Progenitor cell of endocrine pancreas (in vitro differentiated cells): ENCODE data around the gene RETN. TPM values are rescaled to one million over a fixed set of nuclear protein-coding genes. Genes with fewer than 3 reads are reported as not detected.

Experiments used
- DNase-seq: peaks from one replicate; pipeline ENCODE4 v3.0.0; 2021; ENCODE audit warnings: low spot score; ENCODE audit not compliant: unreplicated experiment
- H3K27ac Mint-ChIP-seq: 2 replicates; pipeline ENCODE4 v1.8.0; 2021; ENCODE audit warnings: mild to moderate bottlenecking, moderate library complexity, mixed read lengths
- H3K27me3 Mint-ChIP-seq: 2 replicates; pipeline ENCODE4 v1.8.0; 2021; ENCODE audit warnings: mixed read lengths
- H3K36me3 Mint-ChIP-seq: 2 replicates; pipeline ENCODE4 v1.8.0; 2022; ENCODE audit warnings: mixed read lengths; ENCODE audit not compliant: insufficient read depth
- H3K4me1 Mint-ChIP-seq: 2 replicates; pipeline ENCODE4 v1.8.0; 2021; ENCODE audit warnings: low read depth, mixed read lengths
- H3K4me3 Mint-ChIP-seq: 2 replicates; pipeline ENCODE4 v1.8.0; 2021; ENCODE audit warnings: low read depth, mild to moderate bottlenecking, moderate library complexity, mixed read lengths
- H3K9me3 Mint-ChIP-seq: 2 replicates; pipeline ENCODE4 v1.8.0; 2021; ENCODE audit warnings: low read depth, mixed read lengths
- total RNA-seq: library from RNA; stranded (reverse); gene quantifications from 2 replicates; pipeline ENCODE4 v1.2.1, GENCODE V29; 2021
- TF ChIP-seq, protein P1 (sequence below): fragments of 200-600 bp; sonication (generic); IDR thresholded peaks from one replicate; pipeline ENCODE4 v1.5.0; 2021; ENCODE audit warnings: antibody characterized with exemption, mild to moderate bottlenecking; ENCODE audit not compliant: unreplicated experiment

The RETN gene
- total RNA-seq, 1 donor from 2014 or later, result not detected

DNA sequence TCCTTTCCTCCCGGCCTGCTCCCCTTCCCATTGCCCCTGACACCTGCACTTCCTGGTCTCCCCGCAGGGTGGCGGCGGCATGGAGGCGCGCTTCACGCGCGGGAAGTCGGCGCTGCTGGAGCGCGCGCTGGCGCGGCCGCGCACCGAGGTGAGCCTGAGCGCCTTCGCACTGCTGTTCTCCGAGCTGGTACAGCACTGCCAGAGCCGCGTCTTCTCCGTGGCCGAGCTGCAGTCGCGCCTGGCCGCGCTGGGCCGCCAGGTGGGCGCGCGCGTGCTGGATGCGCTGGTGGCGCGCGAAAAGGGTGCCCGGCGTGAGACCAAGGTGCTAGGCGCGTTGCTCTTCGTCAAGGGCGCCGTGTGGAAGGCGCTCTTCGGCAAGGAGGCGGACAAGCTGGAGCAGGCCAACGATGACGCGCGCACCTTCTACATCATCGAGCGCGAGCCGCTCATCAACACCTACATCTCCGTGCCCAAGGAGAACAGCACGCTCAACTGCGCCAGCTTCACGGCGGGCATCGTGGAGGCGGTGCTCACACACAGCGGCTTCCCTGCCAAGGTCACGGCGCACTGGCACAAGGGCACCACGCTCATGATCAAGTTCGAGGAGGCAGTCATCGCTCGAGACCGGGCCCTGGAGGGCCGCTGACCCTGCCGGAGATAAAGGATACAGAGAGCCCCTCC lies 13.5 kb downstream of the RETN start:
- DNase-seq, result no peak

DNA sequence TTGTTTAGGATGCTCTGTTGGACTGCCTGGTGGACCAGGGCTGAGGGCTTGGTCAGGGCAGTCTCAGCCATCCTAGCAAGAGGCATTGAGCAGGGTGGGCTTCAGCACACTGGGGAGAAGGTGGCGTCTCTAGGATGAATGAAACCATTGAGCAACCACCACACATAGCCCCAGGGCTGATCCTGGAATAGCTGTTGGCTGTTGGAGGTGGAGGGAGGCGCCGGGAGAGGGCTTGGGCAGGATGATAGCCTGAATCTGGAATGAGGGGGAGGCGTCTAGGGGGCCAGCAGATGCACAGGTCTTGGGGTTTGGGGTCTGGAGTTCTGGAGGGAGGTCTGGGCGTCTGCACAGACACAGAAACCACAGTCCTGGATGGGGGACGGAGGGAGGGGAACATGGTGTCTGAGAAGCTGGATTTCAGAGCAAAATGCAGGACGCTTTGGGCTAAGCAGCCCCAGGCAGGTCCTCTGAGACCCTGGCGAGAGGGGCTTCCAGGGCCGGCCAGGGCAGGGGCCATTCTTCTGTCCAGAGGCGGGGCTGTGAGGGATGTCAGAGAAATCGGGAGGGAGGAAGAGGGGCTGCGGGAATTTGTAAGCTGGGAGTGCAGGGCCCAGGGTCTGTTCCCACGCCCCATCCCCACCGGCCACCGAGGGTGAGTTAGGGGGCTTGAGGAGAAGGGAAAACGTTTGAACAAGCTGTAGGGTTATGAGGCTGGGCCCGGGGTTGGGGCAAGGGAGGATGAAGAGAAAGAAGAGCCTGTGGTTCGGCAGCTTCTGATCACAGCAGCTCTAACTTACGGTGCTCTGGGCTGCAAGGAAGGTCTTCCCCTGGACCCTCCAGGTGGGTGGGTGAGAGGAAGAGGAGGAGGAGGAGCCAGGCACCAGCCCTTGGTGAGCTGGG lies 16.9 kb downstream of the RETN start:
- H3K4me3 Mint-ChIP-seq, result no peak overlapping the region
- H3K36me3 Mint-ChIP-seq, result peaks cover 3% of the 10 kb centered on the region
- peaks cover 2% of the 10 kb centered on the region for H3K4me1 Mint-ChIP-seq
- peaks cover 2% of the 10 kb centered on the region for H3K27me3 Mint-ChIP-seq
- H3K9me3 Mint-ChIP-seq, result no peaks in the 10 kb centered on the region
- peak overlapping the region; percentile 39 for H3K27ac Mint-ChIP-seq
- TF ChIP-seq, protein P1, sequence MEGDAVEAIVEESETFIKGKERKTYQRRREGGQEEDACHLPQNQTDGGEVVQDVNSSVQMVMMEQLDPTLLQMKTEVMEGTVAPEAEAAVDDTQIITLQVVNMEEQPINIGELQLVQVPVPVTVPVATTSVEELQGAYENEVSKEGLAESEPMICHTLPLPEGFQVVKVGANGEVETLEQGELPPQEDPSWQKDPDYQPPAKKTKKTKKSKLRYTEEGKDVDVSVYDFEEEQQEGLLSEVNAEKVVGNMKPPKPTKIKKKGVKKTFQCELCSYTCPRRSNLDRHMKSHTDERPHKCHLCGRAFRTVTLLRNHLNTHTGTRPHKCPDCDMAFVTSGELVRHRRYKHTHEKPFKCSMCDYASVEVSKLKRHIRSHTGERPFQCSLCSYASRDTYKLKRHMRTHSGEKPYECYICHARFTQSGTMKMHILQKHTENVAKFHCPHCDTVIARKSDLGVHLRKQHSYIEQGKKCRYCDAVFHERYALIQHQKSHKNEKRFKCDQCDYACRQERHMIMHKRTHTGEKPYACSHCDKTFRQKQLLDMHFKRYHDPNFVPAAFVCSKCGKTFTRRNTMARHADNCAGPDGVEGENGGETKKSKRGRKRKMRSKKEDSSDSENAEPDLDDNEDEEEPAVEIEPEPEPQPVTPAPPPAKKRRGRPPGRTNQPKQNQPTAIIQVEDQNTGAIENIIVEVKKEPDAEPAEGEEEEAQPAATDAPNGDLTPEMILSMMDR, result no peak
- DNase-seq, result no peak

More for the DNA sequence above, 13.5 kb downstream of the RETN start:
- TF ChIP-seq, protein P1, result no peak
- no peaks in the 10 kb centered on the region for H3K9me3 Mint-ChIP-seq
- H3K36me3 Mint-ChIP-seq, result peaks cover 3% of the 10 kb centered on the region
- H3K27me3 Mint-ChIP-seq, result peaks cover 17% of the 10 kb centered on the region
- H3K4me1 Mint-ChIP-seq, result peaks cover 2% of the 10 kb centered on the region
- H3K4me3 Mint-ChIP-seq, result peak overlapping the region; percentile 85
- peak overlapping the region; percentile 83 for H3K27ac Mint-ChIP-seq

DNA sequence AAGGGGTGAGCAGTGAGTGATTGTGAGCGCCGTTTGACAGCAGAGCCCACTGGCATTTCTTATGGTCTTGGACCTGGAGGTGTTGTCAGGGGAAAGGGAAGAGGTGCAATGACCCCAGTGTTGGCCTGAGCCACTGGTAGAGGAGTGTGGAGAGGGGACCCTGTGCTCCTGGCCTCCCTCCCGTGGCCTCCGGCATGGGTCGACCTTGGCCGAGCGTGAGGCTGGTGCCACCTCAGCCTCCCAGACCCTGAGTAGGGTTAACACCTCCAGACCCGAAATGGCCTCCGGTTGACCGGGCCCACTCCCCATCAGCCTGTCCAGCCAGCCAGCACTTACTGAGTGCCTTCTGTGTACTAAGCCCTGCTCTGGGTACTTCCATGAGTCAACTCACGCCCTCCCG lies 18.3 kb downstream of the RETN start:
- TF ChIP-seq, protein P1, result no peak
- H3K27ac Mint-ChIP-seq, result no peak overlapping the region
- peaks cover 2% of the 10 kb centered on the region for H3K27me3 Mint-ChIP-seq
- H3K4me1 Mint-ChIP-seq, result no peaks in the 10 kb centered on the region
- peaks cover 3% of the 10 kb centered on the region for H3K36me3 Mint-ChIP-seq
- no peak for DNase-seq
- H3K9me3 Mint-ChIP-seq, result no peaks in the 10 kb centered on the region
- no peak overlapping the region for H3K4me3 Mint-ChIP-seq

DNA sequence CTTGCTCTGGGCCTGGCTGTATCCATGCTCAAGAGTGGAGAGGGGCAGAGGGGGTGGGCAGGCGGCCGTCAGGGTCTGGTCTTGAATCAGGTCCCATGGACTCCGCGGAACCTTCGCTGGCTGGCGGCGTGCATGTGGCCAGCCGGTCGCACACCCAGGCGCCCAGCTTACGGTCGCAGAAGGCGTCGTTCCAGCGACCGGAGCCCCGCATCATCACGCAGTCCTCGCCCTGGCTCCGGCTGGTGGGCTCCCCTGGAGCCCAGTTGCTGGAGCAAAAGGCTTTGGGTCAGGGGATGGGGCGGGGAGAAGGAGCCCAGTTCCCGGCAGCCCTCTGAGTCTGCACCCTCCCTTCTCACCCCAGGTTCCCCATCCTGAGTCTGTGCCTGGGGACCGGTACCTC lies 20.3 kb downstream of the RETN start:
- H3K36me3 Mint-ChIP-seq, result peaks cover 3% of the 10 kb centered on the region
- TF ChIP-seq, protein P1, result no peak
- peaks cover 4% of the 10 kb centered on the region for H3K27me3 Mint-ChIP-seq
- DNase-seq, result no peak
- no peak overlapping the region for H3K27ac Mint-ChIP-seq
- H3K4me1 Mint-ChIP-seq, result no peaks in the 10 kb centered on the region
- H3K4me3 Mint-ChIP-seq, result no peak overlapping the region
- no peaks in the 10 kb centered on the region for H3K9me3 Mint-ChIP-seq

DNA sequence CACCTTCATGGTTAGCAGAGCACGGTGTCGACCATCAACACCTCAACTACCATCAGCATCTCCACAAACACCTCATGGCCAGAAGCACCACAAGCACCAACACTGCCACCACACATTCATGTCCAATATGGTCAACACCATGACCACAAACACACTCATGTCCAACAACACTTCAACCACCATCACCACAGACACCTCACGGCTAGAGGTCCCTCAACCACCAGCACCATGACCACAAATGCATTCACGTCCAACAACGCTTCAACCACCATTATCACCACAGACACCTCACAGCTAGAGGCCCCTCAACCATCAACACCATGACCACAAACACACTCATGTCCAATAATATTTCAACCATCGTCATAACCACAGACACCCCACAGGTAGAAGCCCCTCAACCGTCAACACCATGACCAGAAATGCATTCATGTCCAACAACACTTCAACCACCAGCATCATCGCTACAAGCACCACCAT lies 22.0 kb downstream of the RETN start:
- Mint-ChIP-seq H3K36me3 (no peaks in the 10 kb centered on the region), H3K9me3 (no peaks in the 10 kb centered on the region), H3K27me3 (peaks cover 8% of the 10 kb centered on the region), H3K4me1 (no peaks in the 10 kb centered on the region), H3K27ac (no peak overlapping the region), H3K4me3 (no peak overlapping the region)
- TF ChIP-seq, protein P1, result no peak
- DNase-seq, result no peak
